GM12878 (cell line): ENCODE results near the gene SSH3. TPM values are rescaled to one million over a fixed set of nuclear protein-coding genes. Genes with fewer than 3 reads are reported as not detected.

Experiments used
- ATAC-seq: fragments of 200-7000 bp; cut with Tn5 transposase; 3 replicates; pipeline ENCODE4 v1.9.1; 2020; ENCODE audit warnings: mild to moderate bottlenecking, moderate library complexity
- BruUV-seq: library from RNA; stranded (reverse); fragments of 400-500 nt; replicated peaks from 2 replicates; lab custom pipeline; 2021; lab: Mats Ljungman, UMichigan
- CTCF ChIA-PET: fragments of 300-600 bp; sonication (Branson Sonifier 250); formaldehyde crosslinking; extraction: SDS; loops from one replicate; lab custom pipeline; 2021; ENCODE audit warnings: inconsistent platforms; lab: Yijun Ruan, JAX
- POLR2A ChIA-PET: fragments of 350-600 bp; formaldehyde crosslinking; extraction: SDS; loops from one replicate; lab custom pipeline; 2021; ENCODE audit warnings: inconsistent platforms; lab: Charles Lee
- RAD21 ChIA-PET: fragments of 300-600 bp; sonication (Branson Sonifier 250); formaldehyde crosslinking; loops from one replicate; lab custom pipeline; 2023; ENCODE audit warnings: antibody characterized with exemption; ENCODE audit not compliant: unreplicated experiment; lab: Charles Lee
- SMC1A ChIA-PET: fragments of 300-600 bp; sonication (Branson Sonifier 250); formaldehyde crosslinking; loops from one replicate; lab custom pipeline; 2023; ENCODE audit not compliant: unreplicated experiment, uncharacterized antibody; lab: Charles Lee
- DNase-seq: peaks from one replicate; pipeline ENCODE4 v3.0.0-alpha.2; 2011; ENCODE audit warnings: low read depth, low spot score
- FAIRE-seq: peaks from 3 replicates; lab custom pipeline; 2011; peaks lifted over from hg19 to GRCh38; lab: Jason Lieb, UNC
- H2AFZ ChIP-seq: 2 replicates; pipeline ENCODE4 v1.6.0; 2011; ENCODE audit warnings: low read depth, low read length, control low read depth; ENCODE audit not compliant: control insufficient read depth
- H3K27ac ChIP-seq: 2 replicates; pipeline ENCODE4 v1.5.1; 2011; ENCODE audit warnings: control low read depth; ENCODE audit not compliant: control insufficient read depth, insufficient read depth
- H3K27me3 ChIP-seq, 2 experiments: replicated peaks in 1 of 2; 2 replicates each; pipeline versions ENCODE4 v1.6.0 to v1.6.1; 2011; ENCODE audit warnings: low read length in 1 of 2; ENCODE audit not compliant: control insufficient read depth in 2 of 2, insufficient read depth in 2 of 2
- H3K36me3 ChIP-seq, 2 experiments: 2 replicates each; pipeline ENCODE4 v1.5.1; 2011; ENCODE audit warnings: low read length in 1 of 2; ENCODE audit not compliant: control insufficient read depth in 2 of 2, insufficient read depth in 2 of 2
- H3K4me1 ChIP-seq: 2 replicates; pipeline ENCODE4 v1.6.1; 2011; ENCODE audit warnings: mild to moderate bottlenecking, low read length, moderate library complexity, mixed read lengths; ENCODE audit not compliant: control insufficient read depth, insufficient read depth
- H3K4me2 ChIP-seq: 2 replicates; pipeline ENCODE4 v1.6.0; 2011; ENCODE audit warnings: control low read depth; ENCODE audit not compliant: control insufficient read depth, insufficient read depth
- H3K4me3 ChIP-seq: fragments of 200-600 bp; sonication (generic); 2 replicates; pipeline ENCODE4 v1.5.1; 2016
- H3K79me2 ChIP-seq: 2 replicates; pipeline ENCODE4 v1.6.0; 2011; ENCODE audit warnings: low read length; ENCODE audit not compliant: control insufficient read depth, insufficient read depth
- H3K9ac ChIP-seq: 2 replicates; pipeline ENCODE4 v1.8.0; 2011; ENCODE audit warnings: low read length, control low read depth, mixed read lengths; ENCODE audit not compliant: control insufficient read depth, insufficient read depth
- H3K9me3 ChIP-seq: replicated peaks from 3 replicates; pipeline ENCODE4 v1.5.1; 2011; ENCODE audit warnings: mild to moderate bottlenecking, low read length; ENCODE audit not compliant: control insufficient read depth, insufficient read depth
- H4K20me1 ChIP-seq: 2 replicates; pipeline ENCODE4 v1.6.0; 2011; ENCODE audit not compliant: control insufficient read depth, insufficient read depth
- IRF4 ChIP-seq: IDR thresholded peaks from 2 replicates; pipeline ENCODE4 v1.6.1; 2011; ENCODE audit warnings: low read depth, low read length
- POLR2AphosphoS5 ChIP-seq: IDR thresholded peaks from 2 replicates; pipeline ENCODE4 v1.6.1; 2011; ENCODE audit warnings: mild to moderate bottlenecking, low read length, inconsistent platforms
- RELA ChIP-seq: fragments of 450-650 bp; IDR thresholded peaks from 2 replicates; pipeline ENCODE4 v1.8.0; 2014; ENCODE audit warnings: borderline replicate concordance; ENCODE audit not compliant: partially characterized antibody
- ZNF24 ChIP-seq: fragments of 450-650 bp; IDR thresholded peaks from 2 replicates; pipeline ENCODE4 v1.6.1; 2017; ENCODE audit warnings: antibody characterized with exemption, mild to moderate bottlenecking
- ZSCAN29 ChIP-seq: fragments of 450-650 bp; IDR thresholded peaks from 2 replicates; pipeline ENCODE4 v1.6.1; 2017; ENCODE audit warnings: mild to moderate bottlenecking, moderate library complexity
- WGBS: methylation state at CpG from one replicate; pipeline ENCODE4 v1.1.6; 2016; ENCODE audit warnings: low lambda C conversion rate; ENCODE audit not compliant: insufficient replicate concordance, insufficient coverage; ENCODE audit errors: missing lambda C conversion rate; 5-methylcytosine and 5-hydroxymethylcytosine counted together
- in situ Hi-C: fragments of 300-500 bp; cut with MboI; formaldehyde crosslinking; loops from 9 replicates; pipeline ENCODE4 v1.14.3; 2018; ENCODE audit warnings: mixed read lengths
- intact Hi-C: fragments of 100-400 bp; cut with micrococcal nuclease; formaldehyde crosslinking; loops from one replicate; pipeline ENCODE4 v1.14.2; 2022; ENCODE audit not compliant: unreplicated experiment
- polyA plus RNA-seq, 11 experiments: library from polyadenylated mRNA; depleted of rRNA in 4 of 11; unstranded in 6 of 11; stranded (reverse) in 5 of 11; fragments of >200 nt; fragmentation: Nextera tagmentation in 4 of 11; fragmentation: Illumina TruSeq in 1 of 11; extraction: Ambion mirVana in 4 of 11; extraction: Trizol in 1 of 11; gene quantifications; 1 replicate in 1 of 11; 2 replicates in 10 of 11; pipeline versions ENCODE4 v1.2.1 to v1.2.3, GENCODE V29; 2011 to 2016; ENCODE audit warnings: inconsistent platforms in 2 of 11, missing spikeins in 2 of 11, low read depth in 1 of 11
- total RNA-seq, 4 experiments: library from RNA; depleted of rRNA in 3 of 4; stranded (reverse); fragments of >200 nt in 3 of 4; fragmentation: Illumina TruSeq in 1 of 4; extraction: Trizol in 1 of 4; gene quantifications; 2 replicates each; pipeline versions ENCODE4 v1.2.1 to v1.2.3, GENCODE V29; 2013 to 2021
- TF ChIP-seq, protein P1 (sequence below): fragments of 450-650 bp; IDR thresholded peaks from 2 replicates; pipeline ENCODE4 v1.6.1; 2017; ENCODE audit warnings: mild to moderate bottlenecking

SSH3 gene
- total and polyA plus RNA-seq, 10 of the 15 experiments (the other 5 are each of a cell fraction or from before 2014, with no cell fraction given), result 0.05 to 0.83 (median 0.28) TPM; not detected in 3

DNA sequence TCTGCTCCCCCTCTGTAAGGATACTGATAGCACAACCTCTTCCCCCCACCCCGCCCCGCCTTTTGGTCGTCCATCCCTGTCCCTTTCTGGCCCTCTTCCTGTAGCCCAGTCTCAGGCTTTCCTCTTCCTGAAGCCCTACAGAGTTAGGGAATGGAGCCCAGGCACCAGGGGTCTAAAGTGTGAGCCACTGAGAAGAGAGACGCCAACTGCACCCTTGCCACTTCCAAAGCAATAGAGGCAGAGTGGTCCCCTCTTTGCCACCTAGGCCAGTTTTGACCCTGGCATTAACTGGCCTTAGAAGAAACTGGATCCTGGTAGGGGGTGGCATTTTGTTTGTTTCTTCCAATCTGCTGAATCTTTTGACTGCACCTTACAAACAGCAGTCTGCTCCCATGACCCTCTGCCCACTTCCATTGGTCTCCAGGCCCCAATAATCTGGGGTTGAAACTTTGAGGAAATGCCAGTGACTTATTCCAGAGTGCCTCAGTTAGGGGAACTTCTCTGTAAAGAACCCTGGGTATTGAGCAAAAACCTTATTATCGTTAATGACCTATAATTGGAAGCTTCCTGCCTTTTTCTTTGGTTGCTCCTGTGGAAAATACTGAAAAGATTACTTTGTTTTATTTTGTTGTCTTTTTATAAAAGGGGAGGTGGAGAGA, 46.7 kb upstream of the SSH3 start:
- peaks cover 5% of the 10 kb centered on the region; the same call in 1 of the 2 replicates for H4K20me1 ChIP-seq
- H3K27ac ChIP-seq, result no peak overlapping the region
- no peak overlapping the region for H3K4me2 ChIP-seq
- peak; percentile 20; the same call in 1 of the 2 replicates for TF ChIP-seq POLR2AphosphoS5
- TF ChIP-seq, protein P1, sequence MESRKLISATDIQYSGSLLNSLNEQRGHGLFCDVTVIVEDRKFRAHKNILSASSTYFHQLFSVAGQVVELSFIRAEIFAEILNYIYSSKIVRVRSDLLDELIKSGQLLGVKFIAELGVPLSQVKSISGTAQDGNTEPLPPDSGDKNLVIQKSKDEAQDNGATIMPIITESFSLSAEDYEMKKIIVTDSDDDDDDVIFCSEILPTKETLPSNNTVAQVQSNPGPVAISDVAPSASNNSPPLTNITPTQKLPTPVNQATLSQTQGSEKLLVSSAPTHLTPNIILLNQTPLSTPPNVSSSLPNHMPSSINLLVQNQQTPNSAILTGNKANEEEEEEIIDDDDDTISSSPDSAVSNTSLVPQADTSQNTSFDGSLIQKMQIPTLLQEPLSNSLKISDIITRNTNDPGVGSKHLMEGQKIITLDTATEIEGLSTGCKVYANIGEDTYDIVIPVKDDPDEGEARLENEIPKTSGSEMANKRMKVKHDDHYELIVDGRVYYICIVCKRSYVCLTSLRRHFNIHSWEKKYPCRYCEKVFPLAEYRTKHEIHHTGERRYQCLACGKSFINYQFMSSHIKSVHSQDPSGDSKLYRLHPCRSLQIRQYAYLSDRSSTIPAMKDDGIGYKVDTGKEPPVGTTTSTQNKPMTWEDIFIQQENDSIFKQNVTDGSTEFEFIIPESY, result no peak
- no peak for TF ChIP-seq ZNF24
- no peak for TF ChIP-seq ZSCAN29
- TF ChIP-seq IRF4, result no peak
- no peak for TF ChIP-seq RELA
- ChIA-PET POLR2A (no interaction called here), CTCF (no interaction called here), SMC1A (no interaction called here), RAD21 (no interaction called here)
- intact Hi-C loops (no loop called here), in situ Hi-C loops (no loop called here)
- H2AFZ ChIP-seq, result no peak overlapping the region
- DNase-seq, result no peak
- 84% methylated on average over 5 of the region's 5 CpGs for WGBS
- no peaks in the 10 kb centered on the region for H3K9me3 ChIP-seq
- H3K4me3 ChIP-seq, result no peak overlapping the region
- peaks cover 39 to 42% of the 10 kb centered on the region in 2 experiments for H3K36me3 ChIP-seq
- FAIRE-seq, result no peak
- TSS peak; percentile 47 for BruUV-seq
- H3K4me1 ChIP-seq, result no peaks in the 10 kb centered on the region
- H3K79me2 ChIP-seq, result no peaks in the 10 kb centered on the region
- no peak for ATAC-seq
- H3K9ac ChIP-seq, result no peak overlapping the region
- H3K27me3 ChIP-seq, result no peaks in the 10 kb centered on the region
